Body of pancreas (tissue), 4 donors: ENCODE data around the gene KIAA0825. TPM values are rescaled to one million over a fixed set of nuclear protein-coding genes. Genes with fewer than 3 reads are reported as not detected.
A peak's percentile ranks its signal among the peaks of the same experiment; 100 is the strongest.

Source experiments
- ATAC-seq: fragments of 150-250 bp; one replicate; pipeline ENCODE4 v1.9.1; 2016
- DNase-seq, 4 donors: peaks; one replicate each; pipeline ENCODE4 v3.0.0-alpha.2; 2019
- H3K27ac ChIP-seq, 4 donors: fragments of 200-600 bp; sonication (generic); 1 replicate in 3 of 4; 2 replicates in 1 of 4; pipeline versions ENCODE4 v1.5.1 to v1.6.1; 2016 to 2019; ENCODE audit warnings: mild to moderate bottlenecking in 1 of 4, mixed read lengths in 1 of 4, moderate library complexity in 1 of 4
- H3K27me3 ChIP-seq, 2 donors: fragments of 200-600 bp; sonication (generic); one replicate each; pipeline ENCODE4 v1.6.0; 2016; ENCODE audit warnings: mild to moderate bottlenecking in 1 of 2
- H3K36me3 ChIP-seq, 2 donors: fragments of 200-600 bp; sonication (generic); replicated peaks in 1 of 2; 2 replicates each; pipeline ENCODE4 v1.5.1; 2016; ENCODE audit warnings: low read depth in 2 of 2; ENCODE audit not compliant: insufficient read depth in 1 of 2
- H3K4me1 ChIP-seq: fragments of 200-600 bp; sonication (generic); one replicate; pipeline ENCODE4 v1.6.0; 2016
- H3K4me3 ChIP-seq, 2 donors: fragments of 200-600 bp; sonication (generic); 1 replicate in 1 of 2; 2 replicates in 1 of 2; pipeline ENCODE4 v1.5.1; 2016 to 2019
- H3K9me3 ChIP-seq, 3 donors: fragments of 200-600 bp; sonication (generic); 1 replicate in 2 of 3; 2 replicates in 1 of 3; pipeline ENCODE4 v1.5.1; 2016
- POLR2A ChIP-seq, 3 donors: fragments of 450-650 bp; IDR thresholded peaks; one replicate each; pipeline ENCODE4 v1.6.1; 2016; ENCODE audit warnings: antibody characterized with exemption in 3 of 3, mild to moderate bottlenecking in 2 of 3
- WGBS, 2 donors: methylation state at CpG; one replicate each; pipeline ENCODE4 v1.1.5; 2017; 5-methylcytosine and 5-hydroxymethylcytosine counted together
- intact Hi-C: fragments of 100-400 bp; cut with DNase I; formaldehyde crosslinking; loops from one replicate; pipeline ENCODE4 v1.15.1; 2023
- total RNA-seq, 2 donors: library from RNA; depleted of rRNA; stranded (reverse); fragments of >200 nt; gene quantifications; one replicate each; pipeline ENCODE4 v1.1.0, GENCODE V29; 2016
- TF ChIP-seq, protein P1 (sequence below), 7 experiments: fragments of 450-650 bp in 4 of 7; fragments of 200-600 bp in 3 of 7; sonication (generic) in 3 of 7; IDR thresholded peaks; one replicate each; pipeline ENCODE4 v1.5.1; 2016 to 2019; ENCODE audit warnings: antibody characterized with exemption in 7 of 7

KIAA0825 gene
- total RNA-seq, 2 donors from 2014 or later = 5.7 to 6.6 TPM

DNA sequence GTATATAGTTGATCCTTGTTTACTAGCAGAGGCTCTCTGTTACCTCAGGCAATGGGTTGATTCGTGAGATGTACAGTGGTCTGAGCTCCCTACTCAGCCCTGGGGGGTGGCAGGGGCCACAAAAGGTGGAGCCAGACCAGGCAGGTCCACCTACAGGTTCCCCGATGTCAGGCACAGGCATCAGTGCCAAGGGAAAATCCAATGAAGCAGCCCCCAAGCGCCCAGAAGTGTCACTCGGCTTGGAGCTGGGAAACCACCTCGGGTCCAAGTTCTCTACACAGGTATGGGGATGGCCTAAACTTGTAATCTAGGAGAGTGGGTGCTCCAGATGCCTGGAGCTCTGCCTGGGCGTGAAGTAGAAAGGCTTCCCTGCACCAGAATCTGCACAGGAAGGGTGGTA lies 188.8 kb downstream of the KIAA0825 start:
- Histone ChIP-seq H3K36me3 (no peaks in the 10 kb centered on the region), H3K4me3 (no peak overlapping the region), H3K27me3 (no peaks in the 10 kb centered on the region), H3K27ac (no peak overlapping the region), H3K9me3 (no peaks in the 10 kb centered on the region), H3K4me1 (peaks cover 15% of the 10 kb centered on the region)
- no peak for DNase-seq
- TF ChIP-seq, protein P1, sequence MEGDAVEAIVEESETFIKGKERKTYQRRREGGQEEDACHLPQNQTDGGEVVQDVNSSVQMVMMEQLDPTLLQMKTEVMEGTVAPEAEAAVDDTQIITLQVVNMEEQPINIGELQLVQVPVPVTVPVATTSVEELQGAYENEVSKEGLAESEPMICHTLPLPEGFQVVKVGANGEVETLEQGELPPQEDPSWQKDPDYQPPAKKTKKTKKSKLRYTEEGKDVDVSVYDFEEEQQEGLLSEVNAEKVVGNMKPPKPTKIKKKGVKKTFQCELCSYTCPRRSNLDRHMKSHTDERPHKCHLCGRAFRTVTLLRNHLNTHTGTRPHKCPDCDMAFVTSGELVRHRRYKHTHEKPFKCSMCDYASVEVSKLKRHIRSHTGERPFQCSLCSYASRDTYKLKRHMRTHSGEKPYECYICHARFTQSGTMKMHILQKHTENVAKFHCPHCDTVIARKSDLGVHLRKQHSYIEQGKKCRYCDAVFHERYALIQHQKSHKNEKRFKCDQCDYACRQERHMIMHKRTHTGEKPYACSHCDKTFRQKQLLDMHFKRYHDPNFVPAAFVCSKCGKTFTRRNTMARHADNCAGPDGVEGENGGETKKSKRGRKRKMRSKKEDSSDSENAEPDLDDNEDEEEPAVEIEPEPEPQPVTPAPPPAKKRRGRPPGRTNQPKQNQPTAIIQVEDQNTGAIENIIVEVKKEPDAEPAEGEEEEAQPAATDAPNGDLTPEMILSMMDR (IDR thresholded peaks at IDR 0.05) = no peak
- no peak for TF ChIP-seq POLR2A (IDR thresholded peaks at IDR 0.05)
- no peak for ATAC-seq
- intact Hi-C loops = no loop called here
- WGBS, 2 donors = 83 to 95% methylated on average over 5 to 6 of the region's 6 CpGs

DNA sequence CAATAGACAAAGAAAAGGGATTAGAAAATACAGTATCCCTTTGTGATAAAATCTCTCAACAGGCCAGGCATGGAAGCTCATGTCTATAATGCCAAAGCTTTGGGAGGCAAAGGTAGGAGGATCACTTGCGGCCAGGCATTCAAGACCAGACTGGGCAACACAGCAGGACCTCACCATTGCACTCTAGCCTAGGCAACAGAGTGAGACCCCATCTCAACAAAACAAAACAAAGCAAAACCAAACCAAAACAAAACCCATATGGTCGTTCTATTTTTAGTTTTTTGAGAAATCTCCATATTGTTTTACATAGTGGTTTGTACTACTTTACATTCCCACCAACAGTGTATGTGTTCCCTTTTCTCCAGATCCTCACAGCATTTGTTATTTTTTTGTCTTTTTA lies 193.0 kb downstream of the KIAA0825 start:
- Histone ChIP-seq H3K4me3 (no peak overlapping the region), H3K9me3 (no peaks in the 10 kb centered on the region), H3K36me3 (no peaks in the 10 kb centered on the region), H3K27ac (no peak overlapping the region), H3K27me3 (no peaks in the 10 kb centered on the region), H3K4me1 (peaks cover 12% of the 10 kb centered on the region)
- intact Hi-C loops = no loop called here
- 79 to 88% methylated on average over 2 of the region's 2 CpGs for WGBS, 2 donors
- TF ChIP-seq, protein P1 (IDR thresholded peaks at IDR 0.05) = no peak
- no peak for TF ChIP-seq POLR2A (IDR thresholded peaks at IDR 0.05)
- no peak for DNase-seq
- ATAC-seq = no peak

DNA sequence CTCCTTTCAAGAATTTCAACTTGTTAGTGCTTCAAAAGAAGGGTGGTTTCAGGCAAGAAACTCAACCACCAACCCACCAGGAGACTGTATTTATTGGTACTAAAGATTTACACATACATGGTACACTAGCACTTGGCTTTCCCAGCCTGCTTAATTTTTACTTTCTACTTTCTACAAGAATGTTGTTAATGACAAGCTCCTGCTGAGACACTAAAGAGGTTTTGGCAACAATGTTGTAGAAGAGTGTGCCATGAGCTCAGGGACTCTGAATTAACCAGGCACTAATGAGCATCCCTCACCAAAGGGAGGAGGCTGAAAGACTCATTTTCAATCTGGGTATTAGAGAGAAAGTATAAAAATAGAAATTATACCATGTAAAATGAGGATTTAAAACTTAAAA lies 195.0 kb downstream of the KIAA0825 start:
- no peak for TF ChIP-seq POLR2A (IDR thresholded peaks at IDR 0.05)
- TF ChIP-seq, protein P1 (IDR thresholded peaks at IDR 0.05) = no peak
- intact Hi-C loops = no loop called here
- ATAC-seq = no peak

DNA sequence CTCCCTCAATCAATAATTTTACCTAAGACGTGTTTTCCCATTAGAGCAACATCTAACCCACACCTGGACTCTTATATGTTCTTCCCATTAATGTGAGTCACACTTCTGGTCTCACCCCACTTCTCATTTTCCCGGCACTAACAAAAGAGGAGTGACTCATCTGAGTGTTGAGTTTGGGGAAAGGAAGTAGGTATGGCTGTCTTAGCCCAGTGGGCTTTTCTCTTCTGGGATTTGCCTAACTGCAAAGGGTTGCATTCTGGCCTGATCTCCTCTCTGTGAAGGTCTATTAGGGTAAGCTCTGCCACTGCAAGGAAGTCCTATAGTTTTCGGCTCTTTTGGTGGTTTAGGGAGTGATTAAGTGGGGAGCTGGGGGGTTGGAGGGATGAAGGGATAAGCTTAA lies 195.6 kb downstream of the KIAA0825 start:
- 50 to 54% methylated on average over 3 of the region's 3 CpGs for WGBS, 2 donors
- Histone ChIP-seq H3K4me3 (no peak overlapping the region), H3K4me1 (peaks cover 12% of the 10 kb centered on the region), H3K36me3 (no peaks in the 10 kb centered on the region), H3K9me3 (no peaks in the 10 kb centered on the region), H3K27ac (peak overlapping the region in 2 of 4 donors; percentile 37 to 47), H3K27me3 (no peaks in the 10 kb centered on the region)
- TF ChIP-seq, protein P1 (IDR thresholded peaks at IDR 0.05) = no peak
- TF ChIP-seq POLR2A (IDR thresholded peaks at IDR 0.05) = no peak
- peak; percentile 93 for ATAC-seq
- intact Hi-C loops = no loop called here
- peak in 2 of 4 donors; percentile 31 to 49 for DNase-seq

More for the DNA sequence above, 195.0 kb downstream of the KIAA0825 start:
- Histone ChIP-seq H3K27ac (peak overlapping the region in 2 of 4 donors; percentile 37 to 47), H3K4me3 (no peak overlapping the region), H3K27me3 (no peaks in the 10 kb centered on the region), H3K4me1 (peaks cover 12% of the 10 kb centered on the region), H3K36me3 (no peaks in the 10 kb centered on the region), H3K9me3 (no peaks in the 10 kb centered on the region)
- no peak for DNase-seq

DNA sequence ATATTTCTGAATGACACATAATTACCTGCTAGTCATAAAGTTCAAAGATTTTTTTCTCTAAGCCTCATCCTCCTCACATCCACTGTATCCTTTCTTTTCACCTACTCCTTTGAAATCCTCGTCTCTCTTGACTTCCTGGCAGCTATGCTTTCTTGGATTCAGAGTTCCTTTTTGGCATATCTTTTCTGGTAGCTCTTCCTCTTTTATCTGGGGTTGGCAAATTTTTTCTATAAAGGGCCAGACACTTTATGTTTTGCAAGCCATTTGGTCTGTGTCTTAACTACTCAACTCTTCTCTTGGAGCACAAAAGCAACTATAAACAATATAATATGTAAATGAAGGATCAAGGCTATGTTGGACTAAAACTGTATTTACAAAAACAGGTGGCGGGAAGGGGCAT lies 197.5 kb downstream of the KIAA0825 start:
- ATAC-seq = no peak
- DNase-seq = no peak
- H3K27me3 ChIP-seq = no peaks in the 10 kb centered on the region
- H3K36me3 ChIP-seq = no peaks in the 10 kb centered on the region
- no peak overlapping the region for H3K27ac ChIP-seq
- H3K4me1 ChIP-seq = peaks cover 12% of the 10 kb centered on the region
- WGBS, 2 donors = 83 to 85% methylated on average over 2 of the region's 2 CpGs
- intact Hi-C loops = no loop called here
- TF ChIP-seq, protein P1 (IDR thresholded peaks at IDR 0.05) = no peak
- TF ChIP-seq POLR2A (IDR thresholded peaks at IDR 0.05) = no peak
- H3K9me3 ChIP-seq = no peaks in the 10 kb centered on the region
- H3K4me3 ChIP-seq = no peak overlapping the region
